ENCODE results near the gene DDX54.
A peak's percentile ranks its signal among the peaks of the same experiment; 100 is the strongest.

The DDX54 gene

GRCh38 chr12:113189361-113189760 lies 4.1 kb upstream of the DDX54 start:
- DNase-seq: no peak

GRCh38 chr12:113186666-113187325 lies 1.5 kb upstream of the DDX54 start:
- no peak for DNase-seq

GRCh38 chr12:113186033-113186365 lies 721 bp upstream of the DDX54 start:
- no peak for DNase-seq

GRCh38 chr12:113184900-113185179 lies 438 bp downstream of the DDX54 start:
- peak in 1 of 2 experiments; percentile 28 for DNase-seq

- no peak for DNase-seq
Observed at GRCh38 chr12:113184098-113184899, 979 bp downstream of the DDX54 start.

GRCh38 chr12:113183030-113183589 lies 2.2 kb downstream of the DDX54 start:
- DNase-seq: no peak

GRCh38 chr12:113181975-113182374 lies 3.3 kb downstream of the DDX54 start:
- no peak for DNase-seq

GRCh38 chr12:113180333-113180732 lies 4.9 kb downstream of the DDX54 start:
- no peak for DNase-seq

GRCh38 chr12:113179023-113179422 lies 6.3 kb downstream of the DDX54 start:
- no peak for DNase-seq

GRCh38 chr12:113174461-113175384 lies 10.6 kb downstream of the DDX54 start:
- DNase-seq: peak in 1 of 2 experiments; percentile 22

- DNase-seq: no peak
Observed at GRCh38 chr12:113173081-113173698, 12.1 kb downstream of the DDX54 start.

GRCh38 chr12:113172185-113172584 lies 13.1 kb downstream of the DDX54 start:
- no peak for DNase-seq

GRCh38 chr12:113171543-113171942 lies 13.7 kb downstream of the DDX54 start:
- no peak for DNase-seq

GRCh38 chr12:113170926-113171325 lies 14.4 kb downstream of the DDX54 start:
- no peak for DNase-seq

GRCh38 chr12:113170457-113170856 lies 14.8 kb downstream of the DDX54 start:
- DNase-seq: no peak

GRCh38 chr12:113169697-113170096 lies 15.6 kb downstream of the DDX54 start:
- no peak for DNase-seq

- DNase-seq: no peak
Observed at GRCh38 chr12:113167868-113168267, 17.4 kb downstream of the DDX54 start.

GRCh38 chr12:113165521-113166450 lies 19.5 kb downstream of the DDX54 start:
- no peak for DNase-seq

GRCh38 chr12:113164014-113164413 lies 21.3 kb downstream of the DDX54 start:
- no peak for DNase-seq

- no peak for DNase-seq
Observed at GRCh38 chr12:113163030-113163360, 22.3 kb downstream of the DDX54 start.

GRCh38 chr12:113162102-113163029 lies 22.9 kb downstream of the DDX54 start:
- no peak for DNase-seq
